ENCODE measurements around the gene LAMB3.

- TF ChIP-seq CTCF (optimal IDR thresholded peaks at IDR 0.05 in 1 of 3, IDR thresholded peaks at IDR 0.05 in 1 of 3, conservative IDR thresholded peaks at IDR 0.05 in 1 of 3; ENCODE audit: extremely low read depth in 1 of 3, insufficient read depth in 2 of 3, low read length in 3 of 3) = no peak
- TF ChIP-seq EZH2 (IDR thresholded peaks at IDR 0.05; ENCODE audit: low read length) = no peak
Measured at GRCh38 chr1:209627027-209627731, 25.0 kb downstream of the LAMB3 start.

Measured in keratinocyte (primary cell).